ENCODE data around the gene IL9.

- TF ChIP-seq, protein P1, sequence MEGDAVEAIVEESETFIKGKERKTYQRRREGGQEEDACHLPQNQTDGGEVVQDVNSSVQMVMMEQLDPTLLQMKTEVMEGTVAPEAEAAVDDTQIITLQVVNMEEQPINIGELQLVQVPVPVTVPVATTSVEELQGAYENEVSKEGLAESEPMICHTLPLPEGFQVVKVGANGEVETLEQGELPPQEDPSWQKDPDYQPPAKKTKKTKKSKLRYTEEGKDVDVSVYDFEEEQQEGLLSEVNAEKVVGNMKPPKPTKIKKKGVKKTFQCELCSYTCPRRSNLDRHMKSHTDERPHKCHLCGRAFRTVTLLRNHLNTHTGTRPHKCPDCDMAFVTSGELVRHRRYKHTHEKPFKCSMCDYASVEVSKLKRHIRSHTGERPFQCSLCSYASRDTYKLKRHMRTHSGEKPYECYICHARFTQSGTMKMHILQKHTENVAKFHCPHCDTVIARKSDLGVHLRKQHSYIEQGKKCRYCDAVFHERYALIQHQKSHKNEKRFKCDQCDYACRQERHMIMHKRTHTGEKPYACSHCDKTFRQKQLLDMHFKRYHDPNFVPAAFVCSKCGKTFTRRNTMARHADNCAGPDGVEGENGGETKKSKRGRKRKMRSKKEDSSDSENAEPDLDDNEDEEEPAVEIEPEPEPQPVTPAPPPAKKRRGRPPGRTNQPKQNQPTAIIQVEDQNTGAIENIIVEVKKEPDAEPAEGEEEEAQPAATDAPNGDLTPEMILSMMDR (IDR thresholded peaks at IDR 0.05; ENCODE audit: poor library complexity): no peak
- TF ChIP-seq EZH2 (IDR thresholded peaks at IDR 0.05; ENCODE audit: borderline replicate concordance): no peak
Observed at GRCh38 chr5:135869935-135870334, 25.7 kb downstream of the IL9 start.

Measured in hepatocyte (in vitro differentiated cells).